ENCODE measurements around the gene DDX23.

The DDX23 gene

GRCh38 chr12:48883305-48884161 is 31.6 kb upstream of the DDX23 start:
- Histone ChIP-seq H3K4me3 (ENCODE audit: low read length) (no peak overlapping the region), H3K4me1 (ENCODE audit: control insufficient read depth, low read length) (no peaks in the 10 kb centered on the region), H3K79me2 (ENCODE audit: control insufficient read depth, low read length) (no peaks in the 10 kb centered on the region), H3K27ac (ENCODE audit: low read depth, low read length) (no peak overlapping the region), H3K9me2 (replicated peaks; ENCODE audit: control insufficient read depth, low read length) (no peaks in the 10 kb centered on the region), H4K20me1 (ENCODE audit: control insufficient read depth, insufficient read depth, low read depth, low read length) (no peaks in the 10 kb centered on the region), H3K4me2 (ENCODE audit: low read length) (no peak overlapping the region), H3F3A (ENCODE audit: control insufficient read depth, insufficient read depth) (no peaks in the 10 kb centered on the region), H3K27me3 (ENCODE audit: control insufficient read depth, low read length) (peaks cover 29% of the 10 kb centered on the region), H3K36me3 (ENCODE audit: control insufficient read depth, low read length) (no peaks in the 10 kb centered on the region), H3K9me3 (ENCODE audit: control insufficient read depth, insufficient read depth, low read length) (no peaks in the 10 kb centered on the region)
- TF ChIP-seq CTCF (IDR thresholded peaks at IDR 0.05; ENCODE audit: low read depth, low read length, poor library complexity, severe bottlenecking) (no peak), EZH2phosphoT487 (IDR thresholded peaks at IDR 0.05; ENCODE audit: borderline replicate concordance, low read length) (no peak)

GRCh38 chr12:48882972-48883304 is 31.0 kb upstream of the DDX23 start:
- Histone ChIP-seq H3K9me3 (ENCODE audit: control insufficient read depth, insufficient read depth, low read length) (no peaks in the 10 kb centered on the region), H3K4me1 (ENCODE audit: control insufficient read depth, low read length) (no peaks in the 10 kb centered on the region), H3K79me2 (ENCODE audit: control insufficient read depth, low read length) (no peaks in the 10 kb centered on the region), H3K27me3 (ENCODE audit: control insufficient read depth, low read length) (peaks cover 29% of the 10 kb centered on the region), H3K9me2 (replicated peaks; ENCODE audit: control insufficient read depth, low read length) (no peaks in the 10 kb centered on the region), H3K4me3 (ENCODE audit: low read length) (no peak overlapping the region), H3F3A (ENCODE audit: control insufficient read depth, insufficient read depth) (no peaks in the 10 kb centered on the region), H3K27ac (ENCODE audit: low read depth, low read length) (no peak overlapping the region), H4K20me1 (ENCODE audit: control insufficient read depth, insufficient read depth, low read depth, low read length) (no peaks in the 10 kb centered on the region), H3K4me2 (ENCODE audit: low read length) (no peak overlapping the region), H3K36me3 (ENCODE audit: control insufficient read depth, low read length) (no peaks in the 10 kb centered on the region)
- TF ChIP-seq CTCF (IDR thresholded peaks at IDR 0.05; ENCODE audit: low read depth, low read length, poor library complexity, severe bottlenecking) (no peak), EZH2phosphoT487 (IDR thresholded peaks at IDR 0.05; ENCODE audit: borderline replicate concordance, low read length) (no peak)

- H3F3A ChIP-seq (ENCODE audit: control insufficient read depth, insufficient read depth) = no peaks in the 10 kb centered on the region
- H3K4me2 ChIP-seq (ENCODE audit: low read length) = no peak overlapping the region
- H3K9me2 ChIP-seq (replicated peaks; ENCODE audit: control insufficient read depth, low read length) = no peaks in the 10 kb centered on the region
- no peak overlapping the region for H3K4me3 ChIP-seq (ENCODE audit: low read length)
- no peaks in the 10 kb centered on the region for H3K79me2 ChIP-seq (ENCODE audit: control insufficient read depth, low read length)
- H3K9me3 ChIP-seq (ENCODE audit: control insufficient read depth, insufficient read depth, low read length) = no peaks in the 10 kb centered on the region
- H3K27me3 ChIP-seq (ENCODE audit: control insufficient read depth, low read length) = peaks cover 29% of the 10 kb centered on the region
- H3K4me1 ChIP-seq (ENCODE audit: control insufficient read depth, low read length) = no peaks in the 10 kb centered on the region
- H3K27ac ChIP-seq (ENCODE audit: low read depth, low read length) = no peak overlapping the region
- no peak for TF ChIP-seq CTCF (IDR thresholded peaks at IDR 0.05; ENCODE audit: low read depth, low read length, poor library complexity, severe bottlenecking)
- no peak for TF ChIP-seq EZH2phosphoT487 (IDR thresholded peaks at IDR 0.05; ENCODE audit: borderline replicate concordance, low read length)
- no peaks in the 10 kb centered on the region for H4K20me1 ChIP-seq (ENCODE audit: control insufficient read depth, insufficient read depth, low read depth, low read length)
- H3K36me3 ChIP-seq (ENCODE audit: control insufficient read depth, low read length) = no peaks in the 10 kb centered on the region
These were observed 30.3 kb upstream of the DDX23 start for GRCh38 chr12:48882315-48882687.

All from DOHH2 (cell line).